SK-N-SH treated with all-trans-retinoic acid at 6 μM for 48 hours (cell line): Measurements from ENCODE around the gene HOXC10.

Source experiments
- ARNTL ChIP-seq: fragments of 450-650 bp; formaldehyde crosslinking; IDR thresholded peaks from 2 replicates; pipeline ENCODE4 v1.5.0; 2020; ENCODE audit warnings: low read depth, mild to moderate bottlenecking, moderate library complexity, borderline replicate concordance
- CREB5 ChIP-seq: fragments of 250-450 bp; sonication (Bioruptor Pico); IDR thresholded peaks from 2 replicates; pipeline ENCODE4 v1.5.1; 2020; ENCODE audit warnings: low read depth, mild to moderate bottlenecking, moderate library complexity
- CSRNP3 ChIP-seq: fragments of 250-450 bp; sonication (Bioruptor Pico); IDR thresholded peaks from 2 replicates; pipeline ENCODE4 v1.5.1; 2021; ENCODE audit warnings: mild to moderate bottlenecking, moderate library complexity
- ESRRG ChIP-seq: fragments of 250-450 bp; sonication (Bioruptor Pico); IDR thresholded peaks from 2 replicates; pipeline ENCODE4 v1.6.1; 2021; ENCODE audit warnings: mild to moderate bottlenecking
- GLIS3 ChIP-seq: fragments of 250-450 bp; sonication (Bioruptor Pico); IDR thresholded peaks from 2 replicates; pipeline ENCODE4 v1.5.0; 2020; ENCODE audit warnings: mild to moderate bottlenecking, moderate library complexity
- OSR1 ChIP-seq: fragments of 250-450 bp; sonication (Bioruptor Pico); IDR thresholded peaks from 2 replicates; pipeline ENCODE4 v1.8.0; 2022; ENCODE audit warnings: moderate library complexity, mild to moderate bottlenecking, inconsistent platforms
- PATZ1 ChIP-seq: fragments of 250-450 bp; sonication (Bioruptor Pico); IDR thresholded peaks from 2 replicates; pipeline ENCODE4 v1.8.0; 2020; ENCODE audit warnings: mild to moderate bottlenecking, moderate library complexity, borderline replicate concordance
- POU6F1 ChIP-seq: fragments of 250-450 bp; sonication (Bioruptor Pico); IDR thresholded peaks from 2 replicates; pipeline ENCODE4 v1.8.0; 2021; ENCODE audit warnings: low read depth, mild to moderate bottlenecking, moderate library complexity, borderline replicate concordance
- PPARA ChIP-seq: fragments of 250-450 bp; sonication (Bioruptor Pico); IDR thresholded peaks from 2 replicates; pipeline ENCODE4 v1.5.0; 2020; ENCODE audit warnings: mild to moderate bottlenecking, borderline replicate concordance
- TCF4 ChIP-seq: fragments of 250-450 bp; sonication (Bioruptor Pico); IDR thresholded peaks from 2 replicates; pipeline ENCODE4 v1.8.0; 2021; ENCODE audit warnings: mild to moderate bottlenecking, moderate library complexity, borderline replicate concordance
- ZC3H10 ChIP-seq: fragments of 250-450 bp; sonication (Bioruptor Pico); IDR thresholded peaks from 2 replicates; pipeline ENCODE4 v1.5.1; 2021; ENCODE audit warnings: mild to moderate bottlenecking, moderate library complexity
- ZFP3 ChIP-seq: fragments of 250-450 bp; sonication (Bioruptor Pico); IDR thresholded peaks from 2 replicates; pipeline ENCODE4 v1.5.0; 2020; ENCODE audit warnings: mild to moderate bottlenecking, moderate library complexity
- ZFP30 ChIP-seq: fragments of 450-650 bp; formaldehyde crosslinking; IDR thresholded peaks from 2 replicates; pipeline ENCODE4 v1.5.0; 2022; ENCODE audit warnings: mild to moderate bottlenecking, moderate library complexity
- ZNF8 ChIP-seq: fragments of 450-650 bp; formaldehyde crosslinking; IDR thresholded peaks from 2 replicates; pipeline ENCODE4 v1.5.0; 2020; ENCODE audit warnings: mild to moderate bottlenecking, moderate library complexity

- no peak for TF ChIP-seq ARNTL (CRISPR knock-in tag)
- no peak for TF ChIP-seq CREB5 (CRISPR knock-in tag)
- no peak for TF ChIP-seq TCF4 (CRISPR knock-in tag)
- TF ChIP-seq ESRRG (CRISPR knock-in tag) = no peak
- TF ChIP-seq OSR1 (CRISPR knock-in tag) = no peak
- no peak for TF ChIP-seq CSRNP3 (CRISPR knock-in tag)
- TF ChIP-seq ZFP30 (CRISPR knock-in tag) = no peak
- TF ChIP-seq GLIS3 = no peak
- TF ChIP-seq POU6F1 (CRISPR knock-in tag) = no peak
- TF ChIP-seq ZC3H10 (CRISPR knock-in tag) = no peak
- TF ChIP-seq PATZ1 (CRISPR knock-in tag) = no peak
- TF ChIP-seq ZFP3 = no peak
- TF ChIP-seq ZNF8 (CRISPR knock-in tag) = no peak
- TF ChIP-seq PPARA (CRISPR knock-in tag) = no peak
These were observed 7.9 kb upstream of the HOXC10 start for GRCh38 chr12:53976823-53977595.
